HEK293T (cell line): ENCODE results near the gene FIGN.

Source experiments
- ELF4 ChIP-seq: fragments of 450-650 bp; IDR thresholded peaks from 2 replicates; pipeline ENCODE4 v1.6.1; 2017; ENCODE audit warnings: antibody characterized with exemption
- FOXA1 ChIP-seq: fragments of 450-650 bp; IDR thresholded peaks from 2 replicates; pipeline ENCODE4 v1.6.1; 2016; ENCODE audit warnings: mild to moderate bottlenecking
- FOXK2 ChIP-seq: fragments of 450-650 bp; IDR thresholded peaks from 2 replicates; pipeline ENCODE4 v1.6.1; 2016; ENCODE audit warnings: mild to moderate bottlenecking
- FOXM1 ChIP-seq: fragments of 450-650 bp; IDR thresholded peaks from 2 replicates; pipeline ENCODE4 v1.6.1; 2017; ENCODE audit warnings: mild to moderate bottlenecking, borderline replicate concordance
- HDGF ChIP-seq: fragments of 450-650 bp; IDR thresholded peaks from 2 replicates; pipeline ENCODE4 v1.6.1; 2017; ENCODE audit warnings: antibody characterized with exemption, borderline replicate concordance
- L3MBTL2 ChIP-seq: fragments of 450-650 bp; conservative IDR thresholded peaks from 2 replicates; pipeline ENCODE4 v1.6.1; 2016; ENCODE audit warnings: mild to moderate bottlenecking
- LEF1 ChIP-seq: fragments of 450-650 bp; IDR thresholded peaks from 2 replicates; pipeline ENCODE4 v1.6.1; 2017; ENCODE audit warnings: mild to moderate bottlenecking, borderline replicate concordance
- SP1 ChIP-seq: fragments of 450-650 bp; IDR thresholded peaks from 2 replicates; pipeline ENCODE4 v1.6.1; 2017
- SUZ12 ChIP-seq: fragments of 450-650 bp; IDR thresholded peaks from 2 replicates; pipeline ENCODE4 v1.6.1; 2016; ENCODE audit warnings: mild to moderate bottlenecking
- TARDBP ChIP-seq: fragments of 450-650 bp; IDR thresholded peaks from 2 replicates; pipeline ENCODE4 v1.6.1; 2016
- TF ChIP-seq, protein P1 (sequence below): fragments of 450-650 bp; IDR thresholded peaks from 2 replicates; pipeline ENCODE4 v1.6.1; 2016

DNA sequence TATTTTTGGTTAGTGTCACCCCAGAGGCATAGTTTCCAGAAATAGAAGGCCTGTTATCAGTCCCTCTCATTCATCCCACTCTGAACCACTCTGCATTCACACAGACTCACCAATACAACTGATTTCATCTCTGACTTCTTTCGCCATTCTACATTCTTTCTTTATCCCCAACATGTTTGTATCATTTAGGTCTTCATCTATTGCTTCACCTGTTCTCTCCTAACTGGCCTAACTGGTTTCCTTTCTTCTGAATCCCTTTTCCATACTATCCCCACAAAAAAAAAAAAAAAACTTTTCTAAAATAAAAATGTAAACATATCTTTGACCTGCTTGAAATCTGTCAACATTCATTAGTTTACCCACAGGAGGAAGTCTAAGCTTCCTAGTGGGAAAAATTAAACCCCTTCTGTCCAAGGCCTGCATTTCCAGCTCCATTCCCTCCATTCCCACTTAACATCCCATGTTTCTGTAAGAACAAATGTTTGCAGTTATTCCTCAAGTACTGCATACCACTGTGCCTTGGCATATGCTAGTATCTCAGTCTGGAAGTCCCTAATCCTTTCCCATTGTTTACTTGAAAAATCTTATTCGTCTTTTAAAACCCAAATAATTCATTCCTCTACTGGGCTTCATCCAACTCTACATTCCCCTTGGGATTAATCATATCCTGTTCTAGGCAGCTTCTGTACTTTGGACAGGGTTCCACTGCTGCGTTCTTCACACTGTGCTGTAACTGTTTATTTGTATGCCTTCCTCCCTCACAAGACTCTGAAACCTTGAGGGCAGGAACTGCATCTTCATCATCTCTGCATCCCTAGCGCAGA, 68.5 kb downstream of the FIGN start:
- TF ChIP-seq, protein P1, sequence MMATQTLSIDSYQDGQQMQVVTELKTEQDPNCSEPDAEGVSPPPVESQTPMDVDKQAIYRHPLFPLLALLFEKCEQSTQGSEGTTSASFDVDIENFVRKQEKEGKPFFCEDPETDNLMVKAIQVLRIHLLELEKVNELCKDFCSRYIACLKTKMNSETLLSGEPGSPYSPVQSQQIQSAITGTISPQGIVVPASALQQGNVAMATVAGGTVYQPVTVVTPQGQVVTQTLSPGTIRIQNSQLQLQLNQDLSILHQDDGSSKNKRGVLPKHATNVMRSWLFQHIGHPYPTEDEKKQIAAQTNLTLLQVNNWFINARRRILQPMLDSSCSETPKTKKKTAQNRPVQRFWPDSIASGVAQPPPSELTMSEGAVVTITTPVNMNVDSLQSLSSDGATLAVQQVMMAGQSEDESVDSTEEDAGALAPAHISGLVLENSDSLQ: no peak
- TF ChIP-seq TARDBP (no peak), ELF4 (no peak), L3MBTL2 (no peak), LEF1 (no peak), SP1 (no peak), HDGF (no peak), FOXK2 (no peak), FOXM1 (no peak), FOXA1 (no peak), SUZ12 (no peak)
